GM03348 (cell line): ENCODE results near the gene RIF1.

Source experiments
- DNase-seq: peaks from one replicate; pipeline ENCODE4 v3.0.0; 2012; ENCODE audit warnings: low spot score

Gene RIF1

DNA sequence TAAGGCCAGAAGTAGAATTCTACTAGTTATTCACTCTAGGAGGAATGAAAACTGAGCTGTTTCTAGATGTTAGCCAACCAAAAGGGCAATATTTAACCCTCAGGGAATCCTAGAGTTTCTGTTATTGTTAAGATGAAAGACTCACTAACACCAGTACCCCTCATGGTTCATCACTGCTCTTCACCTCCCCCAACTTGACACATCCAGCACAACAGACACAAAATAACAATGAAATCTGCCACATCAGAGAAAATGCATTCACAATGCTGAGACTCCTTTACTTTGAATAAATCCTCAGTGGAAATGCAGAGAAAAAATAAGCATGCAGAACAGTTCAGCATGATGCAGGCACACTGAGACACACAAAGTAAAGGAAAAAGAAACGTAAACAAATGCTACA is 111.3 kb downstream of the RIF1 start:
- DNase-seq, result no peak

DNA sequence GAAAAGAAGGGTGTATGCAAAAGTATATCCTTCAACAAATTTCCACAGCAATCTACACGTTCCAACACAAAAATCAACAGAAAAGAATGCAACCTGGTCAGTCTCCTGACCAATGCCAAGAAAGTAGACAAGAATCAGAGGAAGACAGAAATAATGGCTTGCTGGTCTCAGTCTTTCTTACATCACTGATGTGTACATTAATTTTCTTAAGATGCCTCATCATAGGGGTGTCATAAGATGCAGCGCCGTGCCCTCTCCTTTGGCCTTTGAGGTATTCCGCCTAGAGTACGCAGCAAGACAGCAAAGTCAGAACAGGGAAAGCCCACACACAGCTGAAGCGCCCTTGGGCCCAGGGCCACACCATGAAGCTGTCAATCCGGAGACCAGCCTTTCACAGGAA is 112.9 kb downstream of the RIF1 start:
- no peak for DNase-seq

DNA sequence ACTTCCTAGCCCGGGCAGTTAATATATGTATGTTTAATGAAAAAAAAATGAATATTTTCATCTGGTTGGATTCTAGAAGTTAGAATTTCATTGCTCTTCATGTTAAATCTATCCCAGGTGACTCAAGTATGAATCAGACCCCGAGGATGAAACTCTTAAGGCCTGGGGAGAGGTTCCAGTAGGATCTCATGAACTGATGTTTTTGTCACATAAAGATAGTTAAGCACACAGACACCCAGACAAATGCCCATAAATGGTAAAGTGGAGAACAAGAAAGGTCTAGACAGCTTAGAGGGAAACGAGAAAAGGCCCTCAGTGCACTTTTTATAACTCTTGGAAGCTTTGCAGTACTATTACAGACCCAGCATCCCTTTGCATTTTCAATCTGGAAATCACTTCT is 114.1 kb downstream of the RIF1 start:
- no peak for DNase-seq

DNA sequence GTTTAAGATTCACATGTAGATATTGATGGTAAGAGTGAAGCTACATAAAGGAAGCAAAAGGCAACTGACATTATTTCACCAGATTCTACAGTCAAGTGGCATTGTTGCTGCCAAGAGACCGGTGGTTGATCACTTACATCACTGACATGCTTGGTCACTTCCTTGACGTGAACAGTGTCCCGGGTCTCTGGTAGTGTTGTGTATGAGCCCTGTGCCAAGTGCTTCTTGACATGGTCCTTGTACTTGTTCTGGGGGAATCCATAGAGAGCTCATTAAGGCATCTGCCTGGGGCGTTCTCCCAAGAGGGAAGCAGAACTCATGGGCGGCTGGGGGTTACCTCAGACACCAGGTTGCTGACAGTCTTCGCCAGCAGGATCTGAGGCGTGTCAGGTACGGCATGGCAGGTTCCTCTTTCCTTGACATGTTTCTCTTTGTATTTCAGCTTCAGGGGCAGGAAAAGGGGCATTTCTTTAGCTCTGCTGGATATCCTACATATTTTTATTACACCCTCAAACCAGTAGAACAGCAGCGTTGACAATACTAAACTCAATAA is 116.2 kb downstream of the RIF1 start:
- DNase-seq, result no peak

DNA sequence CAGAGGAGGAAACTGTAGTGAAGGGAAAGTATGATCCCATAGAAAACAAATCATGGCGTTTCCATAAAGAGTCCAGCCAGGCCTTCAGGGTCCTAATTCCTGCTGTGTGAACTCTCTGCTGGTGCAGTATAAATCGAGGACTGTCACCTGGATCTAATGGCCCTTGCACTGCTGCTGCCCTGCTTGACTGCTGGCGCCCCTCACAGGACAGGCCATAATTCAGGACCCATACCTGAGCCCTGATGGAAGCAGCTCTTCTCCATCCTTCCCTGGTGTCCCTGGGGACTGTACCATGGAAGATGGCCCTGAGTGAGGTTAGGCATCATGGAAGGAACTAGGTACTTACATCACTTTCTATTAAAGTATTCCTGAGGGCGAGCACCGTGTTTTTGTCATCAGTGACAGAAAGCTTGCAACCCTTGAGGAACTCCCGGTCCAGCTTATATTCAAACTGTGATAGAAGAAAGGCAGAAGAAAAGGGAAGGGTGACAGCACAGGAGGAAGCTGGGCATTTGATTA is 116.9 kb downstream of the RIF1 start:
- DNase-seq, result no peak
